Ascending aorta (tissue), 2 donors: ENCODE data around the gene CTAGE1. TPM values are rescaled to one million over a fixed set of nuclear protein-coding genes. Genes with fewer than 3 reads are reported as not detected.

Experiments
- DNase-seq, 2 donors: peaks; one replicate each; pipeline ENCODE4 v3.0.0-alpha.2; 2019; ENCODE audit warnings: low spot score in 2 of 2
- H3K27ac ChIP-seq, 2 donors: fragments of 200-600 bp; sonication (generic); one replicate each; pipeline ENCODE4 v1.5.1; 2016 to 2017; ENCODE audit warnings: mild to moderate bottlenecking in 1 of 2
- H3K27me3 ChIP-seq: fragments of 200-600 bp; sonication (generic); one replicate; pipeline ENCODE4 v1.5.1; 2017
- H3K36me3 ChIP-seq, 2 donors: fragments of 200-600 bp; sonication (generic); one replicate each; pipeline ENCODE4 v1.5.1; 2016
- H3K4me1 ChIP-seq, 2 donors: fragments of 200-600 bp; sonication (generic); one replicate each; pipeline ENCODE4 v1.5.1; 2016 to 2017; ENCODE audit warnings: mild to moderate bottlenecking in 1 of 2
- H3K4me3 ChIP-seq, 2 donors: fragments of 200-600 bp; sonication (generic); one replicate each; pipeline ENCODE4 v1.5.1; 2016 to 2017; ENCODE audit warnings: mild to moderate bottlenecking in 1 of 2
- H3K9me3 ChIP-seq, 2 donors: fragments of 200-600 bp; sonication (generic); one replicate each; pipeline ENCODE4 v1.5.1; 2016
- intact Hi-C: fragments of 100-400 bp; cut with DNase I; formaldehyde crosslinking; loops from one replicate; pipeline ENCODE4 v1.15.1; 2023
- total RNA-seq: library from RNA; depleted of rRNA; stranded (reverse); fragments of >200 nt; gene quantifications from one replicate; pipeline ENCODE4 v1.1.0, GENCODE V29; 2016
- TF ChIP-seq, protein P1 (sequence below), 3 experiments: fragments of 200-600 bp in 2 of 3; fragments of 450-650 bp in 1 of 3; sonication (generic) in 2 of 3; IDR thresholded peaks; one replicate each; pipeline ENCODE4 v1.5.1; 2016 to 2019; ENCODE audit warnings: antibody characterized with exemption in 3 of 3, mild to moderate bottlenecking in 1 of 3, moderate library complexity in 1 of 3

Gene CTAGE1
- total RNA-seq, 1 donor from 2014 or later: not detected

DNA sequence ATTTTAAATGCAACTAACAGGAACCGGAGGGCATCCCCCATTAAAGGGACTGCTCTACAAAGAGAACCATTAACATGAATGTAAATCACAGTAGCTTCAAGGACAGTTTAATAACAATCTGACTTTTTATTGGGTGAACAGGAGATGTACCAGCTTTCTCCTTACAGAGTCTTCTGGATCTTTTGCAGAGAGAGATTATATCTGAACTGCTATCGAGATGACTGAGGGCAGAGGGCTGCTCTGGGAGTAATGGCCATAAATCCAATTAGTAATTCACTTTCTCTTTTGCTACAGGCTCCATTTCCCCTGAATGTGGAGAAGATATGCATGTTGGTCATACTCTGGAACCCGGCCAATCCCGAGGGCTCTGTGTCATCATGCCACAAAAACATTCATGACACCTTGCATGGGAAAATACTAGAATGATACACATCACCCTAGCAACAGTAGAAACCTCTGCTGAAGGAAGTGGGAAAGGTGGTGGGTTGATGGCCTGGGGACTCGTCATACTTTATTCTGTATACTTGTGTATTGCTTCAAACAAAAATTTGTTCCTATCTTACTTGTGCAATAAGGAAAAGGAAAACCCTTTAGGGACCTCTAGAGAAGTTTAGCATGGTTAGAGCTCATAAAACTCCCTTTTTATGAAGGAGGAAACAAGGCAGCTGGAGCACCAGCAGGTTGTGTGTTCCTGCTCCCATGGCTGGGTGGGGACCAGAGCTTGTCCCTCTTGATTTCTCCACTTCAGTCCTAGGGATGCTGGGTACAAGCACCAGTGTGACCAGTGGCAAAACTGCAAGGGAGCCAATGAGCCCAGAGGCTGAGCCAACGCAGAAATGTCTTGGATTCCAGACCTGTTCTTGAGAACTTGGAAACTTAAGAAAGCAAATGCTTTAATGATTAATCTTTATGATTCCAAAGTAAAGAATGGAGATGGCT is 26.0 kb downstream of the CTAGE1 start:
- intact Hi-C loops: no loop called here
- H3K9me3 ChIP-seq: no peaks in the 10 kb centered on the region
- H3K27me3 ChIP-seq: no peaks in the 10 kb centered on the region
- H3K4me1 ChIP-seq: peaks cover 0 to 13% of the 10 kb centered on the region in 2 donors
- TF ChIP-seq, protein P1, sequence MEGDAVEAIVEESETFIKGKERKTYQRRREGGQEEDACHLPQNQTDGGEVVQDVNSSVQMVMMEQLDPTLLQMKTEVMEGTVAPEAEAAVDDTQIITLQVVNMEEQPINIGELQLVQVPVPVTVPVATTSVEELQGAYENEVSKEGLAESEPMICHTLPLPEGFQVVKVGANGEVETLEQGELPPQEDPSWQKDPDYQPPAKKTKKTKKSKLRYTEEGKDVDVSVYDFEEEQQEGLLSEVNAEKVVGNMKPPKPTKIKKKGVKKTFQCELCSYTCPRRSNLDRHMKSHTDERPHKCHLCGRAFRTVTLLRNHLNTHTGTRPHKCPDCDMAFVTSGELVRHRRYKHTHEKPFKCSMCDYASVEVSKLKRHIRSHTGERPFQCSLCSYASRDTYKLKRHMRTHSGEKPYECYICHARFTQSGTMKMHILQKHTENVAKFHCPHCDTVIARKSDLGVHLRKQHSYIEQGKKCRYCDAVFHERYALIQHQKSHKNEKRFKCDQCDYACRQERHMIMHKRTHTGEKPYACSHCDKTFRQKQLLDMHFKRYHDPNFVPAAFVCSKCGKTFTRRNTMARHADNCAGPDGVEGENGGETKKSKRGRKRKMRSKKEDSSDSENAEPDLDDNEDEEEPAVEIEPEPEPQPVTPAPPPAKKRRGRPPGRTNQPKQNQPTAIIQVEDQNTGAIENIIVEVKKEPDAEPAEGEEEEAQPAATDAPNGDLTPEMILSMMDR (IDR thresholded peaks at IDR 0.05): no peak
- no peaks in the 10 kb centered on the region for H3K36me3 ChIP-seq
- peak overlapping the region in 1 of 2 donors; percentile 30 for H3K27ac ChIP-seq
- no peak overlapping the region for H3K4me3 ChIP-seq
- peak in 1 of 2 donors; percentile 74 for DNase-seq

- no peak for DNase-seq
- Histone ChIP-seq H3K36me3 (no peaks in the 10 kb centered on the region), H3K9me3 (no peaks in the 10 kb centered on the region), H3K4me3 (no peak overlapping the region), H3K27me3 (no peaks in the 10 kb centered on the region), H3K4me1 (peaks cover 0 to 13% of the 10 kb centered on the region in 2 donors), H3K27ac (peak overlapping the region in 1 of 2 donors; percentile 29)
- intact Hi-C loops: loop anchor here (5.0 kb wide), 1 partner anchor 35 kb away; no protein-coding TSS in a partner anchor
- TF ChIP-seq, protein P1 (IDR thresholded peaks at IDR 0.05): no peak
Observed at GRCh38 chr18:22387787-22388186, 29.9 kb downstream of the CTAGE1 start.

- Histone ChIP-seq H3K4me3 (no peak overlapping the region), H3K36me3 (no peaks in the 10 kb centered on the region), H3K27ac (peak overlapping the region in 1 of 2 donors; percentile 29), H3K4me1 (peaks cover 0 to 13% of the 10 kb centered on the region in 2 donors), H3K27me3 (no peaks in the 10 kb centered on the region), H3K9me3 (no peaks in the 10 kb centered on the region)
- intact Hi-C loops: loop anchor here (5.0 kb wide), 1 partner anchor 35 kb away; no protein-coding TSS in a partner anchor
- TF ChIP-seq, protein P1 (IDR thresholded peaks at IDR 0.05): no peak
- no peak for DNase-seq
Observed at GRCh38 chr18:22387364-22387763, 30.4 kb downstream of the CTAGE1 start.

DNA sequence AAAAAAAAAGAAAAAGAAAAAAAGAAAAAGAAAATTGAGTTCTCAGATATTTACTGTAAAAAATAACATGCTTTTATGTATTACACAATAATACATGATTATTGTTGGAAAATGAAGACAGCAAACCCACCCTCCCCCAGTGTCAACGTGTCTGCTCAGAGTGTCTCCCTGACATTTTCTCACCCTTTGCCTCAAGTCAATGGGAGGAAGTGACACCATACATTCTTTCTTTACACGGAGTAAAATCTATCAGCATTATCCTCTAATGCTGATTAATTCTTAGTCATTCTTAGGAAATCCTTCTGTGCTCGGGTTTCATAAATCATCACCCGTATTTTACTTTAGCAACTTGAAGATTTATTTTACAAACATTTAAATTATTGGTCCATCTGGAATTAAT is 32.0 kb downstream of the CTAGE1 start:
- DNase-seq: no peak
- Histone ChIP-seq H3K4me3 (no peak overlapping the region), H3K9me3 (no peaks in the 10 kb centered on the region), H3K27me3 (no peaks in the 10 kb centered on the region), H3K27ac (no peak overlapping the region), H3K36me3 (no peaks in the 10 kb centered on the region), H3K4me1 (peaks cover 0 to 6% of the 10 kb centered on the region in 2 donors)
- TF ChIP-seq, protein P1 (IDR thresholded peaks at IDR 0.05): no peak
- intact Hi-C loops: loop anchor here (5.0 kb wide), 1 partner anchor 37 kb away; no protein-coding TSS in a partner anchor

DNA sequence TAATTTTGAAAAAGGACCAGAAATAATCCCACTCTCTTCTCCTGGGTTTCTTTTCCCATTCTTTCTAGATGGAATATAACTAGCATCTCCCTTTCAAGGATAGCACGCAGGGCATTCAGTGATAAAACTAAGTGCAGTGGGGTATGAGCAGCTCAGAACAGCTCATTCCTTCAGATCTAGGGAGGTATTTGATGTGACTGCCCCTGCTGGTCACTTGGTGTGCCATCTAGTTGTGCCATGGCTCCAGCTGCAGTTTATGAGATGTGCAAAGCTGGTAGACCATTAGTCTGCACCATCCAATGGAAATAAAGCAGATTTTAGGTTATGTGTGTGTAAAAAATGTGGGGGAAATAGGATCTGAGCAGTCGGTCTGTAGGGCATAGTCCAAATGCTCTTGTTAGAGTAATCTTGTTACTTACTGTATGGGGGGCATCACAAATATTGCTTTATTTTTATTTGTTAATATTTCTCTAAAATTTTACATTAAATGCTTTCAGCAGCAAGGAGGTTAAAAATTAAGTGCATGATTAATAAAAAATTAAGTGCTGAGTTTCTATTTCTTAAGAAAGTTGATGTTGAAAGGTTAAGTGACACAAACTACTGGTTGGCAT is 38.9 kb downstream of the CTAGE1 start:
- Histone ChIP-seq H3K27ac (no peak overlapping the region), H3K36me3 (no peaks in the 10 kb centered on the region), H3K4me3 (no peak overlapping the region), H3K9me3 (no peaks in the 10 kb centered on the region), H3K27me3 (no peaks in the 10 kb centered on the region), H3K4me1 (no peaks in the 10 kb centered on the region)
- intact Hi-C loops: no loop called here
- DNase-seq: no peak
- TF ChIP-seq, protein P1 (IDR thresholded peaks at IDR 0.05): peak; percentile 14 to 47 (median 41)
